LNCAP (cell line): Measurements from ENCODE around the gene SPOCK3.

ENCODE experiments used
- TF ChIP-seq, protein P1 (sequence below): fragments of 450-650 bp; IDR thresholded peaks from 2 replicates; pipeline ENCODE4 v1.5.1; 2017; ENCODE audit warnings: mild to moderate bottlenecking

The SPOCK3 gene

DNA sequence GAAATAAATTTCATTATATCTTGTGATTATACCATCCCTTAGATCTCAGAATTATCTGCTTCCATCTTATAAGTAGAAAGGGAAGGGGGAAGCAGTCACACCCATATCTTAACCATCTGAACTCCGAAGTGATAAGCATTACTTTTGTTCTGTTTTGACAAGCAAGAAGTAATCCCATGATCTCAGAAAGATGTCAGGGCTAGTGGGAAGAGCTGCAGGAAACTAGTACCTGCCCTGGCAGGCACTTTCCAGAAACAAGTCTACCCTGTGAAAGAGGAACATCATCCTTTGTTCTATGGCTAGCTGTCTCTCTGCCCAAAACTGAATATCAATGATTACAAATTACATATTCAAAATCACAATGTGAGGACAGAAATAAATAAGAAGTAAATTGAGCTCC, 244.4 kb downstream of the SPOCK3 start:
- TF ChIP-seq, protein P1, sequence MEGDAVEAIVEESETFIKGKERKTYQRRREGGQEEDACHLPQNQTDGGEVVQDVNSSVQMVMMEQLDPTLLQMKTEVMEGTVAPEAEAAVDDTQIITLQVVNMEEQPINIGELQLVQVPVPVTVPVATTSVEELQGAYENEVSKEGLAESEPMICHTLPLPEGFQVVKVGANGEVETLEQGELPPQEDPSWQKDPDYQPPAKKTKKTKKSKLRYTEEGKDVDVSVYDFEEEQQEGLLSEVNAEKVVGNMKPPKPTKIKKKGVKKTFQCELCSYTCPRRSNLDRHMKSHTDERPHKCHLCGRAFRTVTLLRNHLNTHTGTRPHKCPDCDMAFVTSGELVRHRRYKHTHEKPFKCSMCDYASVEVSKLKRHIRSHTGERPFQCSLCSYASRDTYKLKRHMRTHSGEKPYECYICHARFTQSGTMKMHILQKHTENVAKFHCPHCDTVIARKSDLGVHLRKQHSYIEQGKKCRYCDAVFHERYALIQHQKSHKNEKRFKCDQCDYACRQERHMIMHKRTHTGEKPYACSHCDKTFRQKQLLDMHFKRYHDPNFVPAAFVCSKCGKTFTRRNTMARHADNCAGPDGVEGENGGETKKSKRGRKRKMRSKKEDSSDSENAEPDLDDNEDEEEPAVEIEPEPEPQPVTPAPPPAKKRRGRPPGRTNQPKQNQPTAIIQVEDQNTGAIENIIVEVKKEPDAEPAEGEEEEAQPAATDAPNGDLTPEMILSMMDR, result no peak

GRCh38 chr4:166987026-166987425, 247.3 kb downstream of the SPOCK3 start:
- TF ChIP-seq, protein P1, result no peak

- TF ChIP-seq, protein P1, result no peak
Measured at GRCh38 chr4:166981847-166982246, 252.4 kb downstream of the SPOCK3 start.

DNA sequence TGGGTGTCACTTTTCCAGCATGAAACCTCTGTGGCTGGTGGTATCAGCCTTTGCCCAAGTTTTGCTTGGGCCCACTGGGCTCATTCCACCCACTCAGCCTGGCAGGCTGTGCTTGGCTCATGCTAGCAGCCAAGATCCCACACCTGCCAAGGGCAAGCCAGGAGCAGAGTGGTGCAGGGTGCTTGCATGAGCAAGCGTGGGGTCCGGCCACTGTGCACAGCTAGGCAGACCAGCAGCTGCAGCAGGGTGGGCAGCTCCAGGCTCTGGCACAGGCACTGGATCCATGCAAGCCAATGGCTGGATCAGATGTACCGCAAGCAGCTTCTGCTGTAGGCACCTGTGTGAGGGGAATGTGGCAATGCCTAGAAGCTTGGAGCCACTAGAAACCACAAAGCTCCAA, 253.9 kb downstream of the SPOCK3 start:
- TF ChIP-seq, protein P1, result no peak

DNA sequence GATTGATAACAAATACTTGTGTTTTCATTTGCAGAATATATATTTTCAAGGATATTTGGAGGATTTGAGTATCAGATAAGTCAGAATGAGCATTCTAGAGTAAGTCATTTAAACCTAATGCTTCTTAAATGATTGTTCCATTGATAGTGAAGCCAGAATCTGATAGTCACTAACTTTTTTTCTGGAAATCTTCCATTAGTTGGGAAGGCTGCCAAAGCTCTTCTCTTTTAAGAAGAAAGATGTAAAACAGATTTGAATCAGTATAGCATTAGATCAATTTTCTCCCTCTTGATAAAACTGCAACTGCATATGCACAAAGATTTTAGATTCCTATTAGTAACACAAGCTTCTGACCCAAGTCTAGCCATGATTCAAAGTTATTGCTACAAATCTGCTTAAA, 256.7 kb downstream of the SPOCK3 start:
- TF ChIP-seq, protein P1, result no peak

- TF ChIP-seq, protein P1, result no peak
Measured at GRCh38 chr4:166972071-166972470, 262.2 kb downstream of the SPOCK3 start.

GRCh38 chr4:166965562-166965961, 268.7 kb downstream of the SPOCK3 start:
- TF ChIP-seq, protein P1, result no peak

- TF ChIP-seq, protein P1, result no peak
Measured at GRCh38 chr4:166957451-166957850, 276.8 kb downstream of the SPOCK3 start.
